Esophagus squamous epithelium (tissue), 5 donors: ENCODE results near the gene ACAD8. TPM values are rescaled to one million over a fixed set of nuclear protein-coding genes. Genes with fewer than 3 reads are reported as not detected.
A peak's percentile ranks its signal among the peaks of the same experiment; 100 is the strongest.

Source experiments
- DNase-seq: peaks from one replicate; lab custom pipeline; 2025; lab: John Stamatoyannopoulos, UW
- H3K27ac ChIP-seq, 4 donors: fragments of 200-600 bp; sonication (generic); one replicate each; pipeline ENCODE4 v1.5.1; 2016 to 2019; ENCODE audit warnings: mild to moderate bottlenecking in 1 of 4
- H3K27me3 ChIP-seq, 4 donors: fragments of 200-600 bp; sonication (generic); 1 replicate in 3 of 4; 2 replicates in 1 of 4; pipeline versions ENCODE4 v1.5.1 to v1.6.0; 2017 to 2021; ENCODE audit warnings: antibody characterized with exemption in 1 of 4
- H3K36me3 ChIP-seq, 3 donors: fragments of 200-600 bp; sonication (generic); one replicate each; pipeline ENCODE4 v1.5.1; 2016 to 2019
- H3K4me1 ChIP-seq, 3 donors: fragments of 200-600 bp; sonication (generic); one replicate each; pipeline ENCODE4 v1.5.1; 2017 to 2019
- H3K4me3 ChIP-seq, 4 donors: fragments of 200-600 bp; sonication (generic); 1 replicate in 3 of 4; 2 replicates in 1 of 4; pipeline ENCODE4 v1.5.1; 2016 to 2019; ENCODE audit warnings: mild to moderate bottlenecking in 2 of 4, moderate library complexity in 1 of 4
- H3K9me3 ChIP-seq, 3 donors: fragments of 200-600 bp; sonication (generic); one replicate each; pipeline ENCODE4 v1.5.1; 2016 to 2019
- POLR2A ChIP-seq, 4 donors: fragments of 450-650 bp; IDR thresholded peaks; one replicate each; pipeline ENCODE4 v1.6.1; 2017; ENCODE audit warnings: antibody characterized with exemption in 4 of 4, mild to moderate bottlenecking in 4 of 4, moderate library complexity in 3 of 4
- WGBS, 2 donors: methylation state at CpG; one replicate each; pipeline ENCODE4 v1.1.5; 2018; 5-methylcytosine and 5-hydroxymethylcytosine counted together
- intact Hi-C: fragments of 100-400 bp; cut with DNase I; formaldehyde crosslinking; loops from one replicate; pipeline ENCODE4 v1.15.0; 2022
- total RNA-seq, 4 donors: library from RNA; depleted of rRNA; stranded (reverse); fragments of >200 nt; gene quantifications; one replicate each; pipeline ENCODE4 v1.1.0, GENCODE V29; 2016
- TF ChIP-seq, protein P1 (sequence below), 6 experiments: fragments of 450-650 bp in 4 of 6; fragments of 200-600 bp in 2 of 6; sonication (generic) in 2 of 6; IDR thresholded peaks; one replicate each; pipeline ENCODE4 v1.5.1; 2016 to 2019; ENCODE audit warnings: antibody characterized with exemption in 6 of 6, mild to moderate bottlenecking in 4 of 6, moderate library complexity in 4 of 6
- donor health status: DM: yes; HTN: yes; CAD: no.

ACAD8 gene
- total RNA-seq, 4 donors from 2014 or later = 11.3 to 25.1 (median 18.2) TPM

DNA sequence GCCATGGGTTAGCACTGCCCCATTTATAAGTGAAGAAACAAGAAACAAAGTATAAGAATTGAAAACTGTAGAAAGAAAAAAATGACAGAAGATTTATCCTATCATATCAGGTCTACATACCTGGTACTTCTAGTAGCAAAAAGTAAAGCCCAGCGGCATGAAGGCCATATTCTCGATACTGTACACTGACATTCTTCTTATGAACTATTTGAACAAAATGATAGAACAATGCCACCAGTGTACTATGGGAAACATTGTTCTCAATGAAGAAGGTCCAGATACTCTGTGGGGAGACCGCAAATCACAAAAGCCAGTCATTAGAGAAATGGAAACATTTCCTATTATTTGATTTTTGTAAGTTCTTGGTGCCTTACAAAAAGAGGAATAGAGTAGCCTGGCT lies 36.6 kb upstream of the ACAD8 start:
- intact Hi-C loops = no loop called here
- 96 to 98% methylated on average over 3 of the region's 3 CpGs for WGBS, 2 donors
- no peak for DNase-seq
- H3K4me3 ChIP-seq = no peak overlapping the region
- H3K27me3 ChIP-seq = no peaks in the 10 kb centered on the region
- TF ChIP-seq, protein P1, sequence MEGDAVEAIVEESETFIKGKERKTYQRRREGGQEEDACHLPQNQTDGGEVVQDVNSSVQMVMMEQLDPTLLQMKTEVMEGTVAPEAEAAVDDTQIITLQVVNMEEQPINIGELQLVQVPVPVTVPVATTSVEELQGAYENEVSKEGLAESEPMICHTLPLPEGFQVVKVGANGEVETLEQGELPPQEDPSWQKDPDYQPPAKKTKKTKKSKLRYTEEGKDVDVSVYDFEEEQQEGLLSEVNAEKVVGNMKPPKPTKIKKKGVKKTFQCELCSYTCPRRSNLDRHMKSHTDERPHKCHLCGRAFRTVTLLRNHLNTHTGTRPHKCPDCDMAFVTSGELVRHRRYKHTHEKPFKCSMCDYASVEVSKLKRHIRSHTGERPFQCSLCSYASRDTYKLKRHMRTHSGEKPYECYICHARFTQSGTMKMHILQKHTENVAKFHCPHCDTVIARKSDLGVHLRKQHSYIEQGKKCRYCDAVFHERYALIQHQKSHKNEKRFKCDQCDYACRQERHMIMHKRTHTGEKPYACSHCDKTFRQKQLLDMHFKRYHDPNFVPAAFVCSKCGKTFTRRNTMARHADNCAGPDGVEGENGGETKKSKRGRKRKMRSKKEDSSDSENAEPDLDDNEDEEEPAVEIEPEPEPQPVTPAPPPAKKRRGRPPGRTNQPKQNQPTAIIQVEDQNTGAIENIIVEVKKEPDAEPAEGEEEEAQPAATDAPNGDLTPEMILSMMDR (IDR thresholded peaks at IDR 0.05) = no peak
- TF ChIP-seq POLR2A (IDR thresholded peaks at IDR 0.05) = no peak
- H3K9me3 ChIP-seq = no peaks in the 10 kb centered on the region
- no peaks in the 10 kb centered on the region for H3K4me1 ChIP-seq
- H3K36me3 ChIP-seq = peaks cover 0 to 65% (median 0%) of the 10 kb centered on the region in 3 donors
- no peak overlapping the region for H3K27ac ChIP-seq

DNA sequence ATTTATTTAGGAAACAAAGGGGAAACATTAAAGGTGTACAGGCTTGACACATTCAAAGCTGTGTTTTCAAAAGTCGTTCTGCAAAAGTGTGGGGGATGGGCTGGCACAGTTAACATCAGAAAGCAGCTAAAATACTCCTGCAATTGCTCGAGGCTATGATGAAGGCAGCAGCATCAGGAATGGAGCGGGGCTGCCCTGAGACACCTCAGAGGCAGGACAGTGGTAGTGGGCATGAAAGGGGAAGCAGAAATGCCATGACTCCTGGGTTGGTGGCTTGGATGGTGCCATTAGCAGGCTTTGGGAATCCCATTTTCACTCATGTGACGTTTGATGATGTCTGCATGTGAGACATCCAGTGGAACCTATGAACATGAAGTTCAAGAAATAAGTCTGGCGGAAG lies 30.2 kb upstream of the ACAD8 start:
- DNase-seq = no peak
- no peaks in the 10 kb centered on the region for H3K9me3 ChIP-seq
- WGBS, 2 donors = 5 to 9% methylated on average over 5 of the region's 5 CpGs
- peaks cover 0 to 24% (median 0%) of the 10 kb centered on the region in 3 donors for H3K36me3 ChIP-seq
- H3K27ac ChIP-seq = peak overlapping the region in 2 of 4 donors; percentile 94 to 95
- intact Hi-C loops = no loop called here
- H3K4me3 ChIP-seq = peak overlapping the region; percentile 87 to 99 (median 96)
- TF ChIP-seq POLR2A (IDR thresholded peaks at IDR 0.05) = no peak
- TF ChIP-seq, protein P1 (IDR thresholded peaks at IDR 0.05) = no peak
- peaks cover 19 to 47% (median 23%) of the 10 kb centered on the region in 3 donors for H3K4me1 ChIP-seq
- H3K27me3 ChIP-seq = no peaks in the 10 kb centered on the region

DNA sequence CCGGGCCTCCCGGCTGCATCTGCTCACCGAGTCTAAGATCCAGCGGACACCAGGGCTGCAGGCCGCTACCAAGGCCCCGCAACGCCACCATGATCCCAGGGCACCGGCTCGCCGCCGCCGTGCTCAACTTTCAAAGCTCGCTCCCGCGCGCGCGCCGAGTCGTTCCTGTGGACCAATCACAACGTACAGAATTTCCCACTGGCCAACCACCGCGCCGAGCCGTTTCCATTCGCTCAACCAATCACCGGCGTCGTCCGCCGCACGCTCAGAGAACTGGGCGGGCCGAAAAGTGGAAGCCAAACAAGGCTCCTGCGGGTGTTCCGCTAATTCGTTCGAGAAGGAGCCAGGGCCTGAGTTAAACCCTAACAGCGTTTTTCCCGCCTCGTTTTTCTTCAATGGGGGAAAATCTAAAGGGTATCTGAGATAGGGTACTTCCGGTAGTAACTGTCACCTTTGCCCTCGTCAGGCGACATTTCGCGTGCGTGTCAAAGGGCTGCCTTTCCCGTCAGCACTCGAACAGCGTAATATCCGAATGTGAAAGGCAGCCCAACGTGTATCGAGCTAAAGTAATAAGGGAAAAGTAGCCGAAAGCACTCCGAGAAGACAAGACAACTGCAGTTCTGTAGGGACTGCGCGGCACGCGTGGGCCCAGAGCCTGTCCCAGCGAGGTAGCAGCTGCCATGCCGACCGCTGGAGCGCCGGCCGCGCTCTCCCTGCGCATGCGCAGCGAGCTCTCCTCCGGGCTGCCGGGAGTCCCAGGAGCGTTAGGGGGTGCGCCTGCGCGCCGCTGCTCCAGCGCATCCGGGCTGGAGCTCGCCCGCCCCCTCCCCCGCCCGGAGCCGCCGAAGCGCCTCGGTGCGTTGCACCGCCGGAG lies 29.3 kb upstream of the ACAD8 start, which contains the start of the genes NCAPD3 and VPS26B:
Gene NCAPD3 (minus strand): TSS at position 132 of the 874 bp plus-strand sequence. CDS start 41 bp downstream, at position 91.
Gene VPS26B (plus strand): TSS at position 836 of the 874 bp plus-strand sequence. CDS start 452 bp downstream, outside the sequence.
- Histone ChIP-seq H3K27me3 (no peaks in the 10 kb centered on the region), H3K4me3 (peak within 1 kb of the TSS; percentile 87 to 99 (median 96)), H3K4me1 (peaks cover 19 to 49% (median 23%) of the 10 kb centered on the region in 3 donors), H3K27ac (peak within 1 kb of the TSS; percentile 85 to 95 (median 93)), H3K36me3 (peaks cover 0 to 14% (median 0%) of the 10 kb centered on the region in 3 donors), H3K9me3 (no peaks in the 10 kb centered on the region)
- WGBS, 2 donors = 0 to 1% methylated on average over 13 to 17 of the region's 89 CpGs
- TF ChIP-seq, protein P1 (IDR thresholded peaks at IDR 0.05) = peak in 3 of 6 experiments; percentile 5 to 47 (median 7)
- peak in 3 of 4 donors; percentile 85 to 98 (median 93) for TF ChIP-seq POLR2A (IDR thresholded peaks at IDR 0.05)
- intact Hi-C loops = no loop called here
- peak; percentile 80 for DNase-seq

DNA sequence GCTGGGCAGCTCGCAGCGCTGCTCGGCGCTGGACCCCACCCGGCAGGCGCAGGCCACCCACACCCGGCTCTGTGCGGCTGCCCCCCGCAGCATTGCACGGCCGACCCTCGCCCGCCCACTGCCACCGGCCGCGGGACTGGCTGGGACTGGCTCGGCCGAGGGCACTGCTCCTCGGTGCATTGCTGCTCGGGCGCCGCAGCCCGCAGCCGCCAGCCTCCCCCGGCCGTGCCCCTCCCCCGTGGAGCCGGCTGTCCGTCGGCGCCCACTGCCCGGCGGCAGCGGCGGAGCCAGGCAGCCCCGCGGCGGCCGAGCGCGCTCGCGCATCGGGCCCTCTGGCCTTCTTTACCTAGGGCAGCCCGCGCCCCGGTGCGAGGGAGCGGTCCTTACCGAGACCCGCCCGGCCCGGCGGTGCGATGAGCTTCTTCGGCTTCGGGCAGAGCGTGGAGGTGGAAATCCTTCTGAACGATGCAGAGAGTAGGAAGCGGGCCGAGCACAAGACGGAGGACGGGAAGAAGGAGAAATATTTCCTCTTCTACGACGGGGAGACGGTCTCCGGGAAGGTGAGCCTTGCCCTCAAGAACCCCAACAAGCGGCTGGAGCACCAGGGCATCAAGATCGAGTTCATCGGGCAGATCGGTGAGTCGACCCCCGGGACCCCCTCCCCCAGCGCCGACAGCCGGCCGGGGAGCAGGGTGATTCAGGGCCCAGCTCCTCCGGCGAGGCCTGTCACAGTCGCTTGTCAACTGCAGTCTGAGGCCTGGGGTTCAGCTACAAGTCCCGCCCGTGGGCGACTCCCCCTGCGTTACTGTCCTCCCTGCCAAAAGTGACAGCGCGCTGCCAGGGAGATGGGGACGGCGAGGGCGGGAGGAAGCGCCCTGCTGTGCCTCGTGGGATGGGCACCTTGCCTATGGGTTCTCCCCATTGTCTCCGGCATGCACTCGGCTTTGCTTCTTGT lies 28.4 kb upstream of the ACAD8 start:
- peaks cover 0 to 5% (median 0%) of the 10 kb centered on the region in 3 donors for H3K36me3 ChIP-seq
- DNase-seq = no peak
- H3K9me3 ChIP-seq = no peaks in the 10 kb centered on the region
- TF ChIP-seq, protein P1 (IDR thresholded peaks at IDR 0.05) = no peak
- no peak for TF ChIP-seq POLR2A (IDR thresholded peaks at IDR 0.05)
- no peaks in the 10 kb centered on the region for H3K27me3 ChIP-seq
- peak overlapping the region; percentile 87 to 99 (median 96) for H3K4me3 ChIP-seq
- 0% methylated on average over 7 to 9 of the region's 93 CpGs for WGBS, 2 donors
- intact Hi-C loops = no loop called here
- peak overlapping the region; percentile 85 to 95 (median 93) for H3K27ac ChIP-seq
- H3K4me1 ChIP-seq = peaks cover 19 to 56% (median 23%) of the 10 kb centered on the region in 3 donors
